Measurements from ENCODE around the gene NFX1. TPM values are rescaled to one million over a fixed set of nuclear protein-coding genes. Genes with fewer than 3 reads are reported as not detected.

Gene NFX1
- total RNA-seq, 4 donors from 2014 or later: 32.1 to 49.4 (median 36.9) TPM

- no peaks in the 10 kb centered on the region for H3K27me3 ChIP-seq
- H3K36me3 ChIP-seq: peaks cover 27 to 73% (median 52%) of the 10 kb centered on the region in 4 donors
- no peak overlapping the region for H3K27ac ChIP-seq (replicated peaks in 1 of 4)
- intact Hi-C loops (cut with DNase I): no loop called here
- WGBS: 82% methylated on average over 1 of the region's 1 CpG
- H3K4me3 ChIP-seq: no peak overlapping the region
- no peak for TF ChIP-seq POLR2A (IDR thresholded peaks at IDR 0.05; ENCODE audit: low read depth)
- TF ChIP-seq EP300 (IDR thresholded peaks at IDR 0.05): no peak
- no peak for TF ChIP-seq POLR2AphosphoS5 (IDR thresholded peaks at IDR 0.05)
- no peak for TF ChIP-seq CTCF (IDR thresholded peaks at IDR 0.05)
- no peaks in the 10 kb centered on the region for H3K4me1 ChIP-seq
- H3K9me3 ChIP-seq: no peaks in the 10 kb centered on the region
- DNase-seq (ENCODE audit: extremely low spot score): peak; percentile 81
Observed at GRCh38 chr9:33250458-33250995, 39.8 kb upstream of the NFX1 start.

- H3K36me3 ChIP-seq: peaks cover 64 to 96% (median 81%) of the 10 kb centered on the region in 4 donors
- intact Hi-C loops (cut with DNase I): no loop called here
- 98% methylated on average over 4 of the region's 4 CpGs for WGBS
- TF ChIP-seq POLR2AphosphoS5 (IDR thresholded peaks at IDR 0.05) (no peak), CTCF (IDR thresholded peaks at IDR 0.05) (no peak), POLR2A (IDR thresholded peaks at IDR 0.05; ENCODE audit: low read depth) (no peak), EP300 (IDR thresholded peaks at IDR 0.05) (no peak)
- no peak overlapping the region for H3K27ac ChIP-seq (replicated peaks in 1 of 4)
- DNase-seq (ENCODE audit: extremely low spot score): no peak
- no peaks in the 10 kb centered on the region for H3K4me1 ChIP-seq
- no peak overlapping the region for H3K4me3 ChIP-seq
- no peaks in the 10 kb centered on the region for H3K27me3 ChIP-seq
- H3K9me3 ChIP-seq: no peaks in the 10 kb centered on the region
Observed at GRCh38 chr9:33254211-33254610, 36.1 kb upstream of the NFX1 start.

- peaks cover 72 to 98% (median 89%) of the 10 kb centered on the region in 4 donors for H3K36me3 ChIP-seq
Observed at GRCh38 chr9:33255014-33255413, 35.3 kb upstream of the NFX1 start.

GRCh38 chr9:33255471-33255870 is 34.8 kb upstream of the NFX1 start:
- H3K27me3 ChIP-seq: no peaks in the 10 kb centered on the region
- H3K27ac ChIP-seq (replicated peaks in 1 of 4): no peak overlapping the region
- H3K4me1 ChIP-seq: no peaks in the 10 kb centered on the region
- no peaks in the 10 kb centered on the region for H3K9me3 ChIP-seq
- intact Hi-C loops (cut with DNase I): no loop called here
- 89% methylated on average over 4 of the region's 4 CpGs for WGBS
- TF ChIP-seq EP300 (IDR thresholded peaks at IDR 0.05) (no peak), POLR2AphosphoS5 (IDR thresholded peaks at IDR 0.05) (no peak), POLR2A (IDR thresholded peaks at IDR 0.05; ENCODE audit: low read depth) (no peak), CTCF (IDR thresholded peaks at IDR 0.05) (no peak)
- no peak for DNase-seq (ENCODE audit: extremely low spot score)
- no peak overlapping the region for H3K4me3 ChIP-seq
- H3K36me3 ChIP-seq: peaks cover 76 to 98% (median 92%) of the 10 kb centered on the region in 4 donors

More at GRCh38 chr9:33255014-33255413, 35.3 kb upstream of the NFX1 start:
- no peak for TF ChIP-seq EP300 (IDR thresholded peaks at IDR 0.05)
- TF ChIP-seq CTCF (IDR thresholded peaks at IDR 0.05): no peak
- no peak for TF ChIP-seq POLR2AphosphoS5 (IDR thresholded peaks at IDR 0.05)
- no peak for TF ChIP-seq POLR2A (IDR thresholded peaks at IDR 0.05; ENCODE audit: low read depth)
- intact Hi-C loops (cut with DNase I): no loop called here
- Histone ChIP-seq H3K4me1 (no peaks in the 10 kb centered on the region), H3K27me3 (no peaks in the 10 kb centered on the region), H3K27ac (replicated peaks in 1 of 4) (no peak overlapping the region), H3K4me3 (no peak overlapping the region), H3K9me3 (no peaks in the 10 kb centered on the region)
- DNase-seq (ENCODE audit: extremely low spot score): no peak
- WGBS: 94% methylated on average over 8 of the region's 8 CpGs

- intact Hi-C loops (cut with DNase I): no loop called here
Observed at GRCh38 chr9:33256236-33256635, 34.1 kb upstream of the NFX1 start.

More at GRCh38 chr9:33256236-33256635, 34.1 kb upstream of the NFX1 start:
- H3K4me3 ChIP-seq: no peak overlapping the region
- H3K9me3 ChIP-seq: no peaks in the 10 kb centered on the region
- H3K4me1 ChIP-seq: no peaks in the 10 kb centered on the region
- TF ChIP-seq CTCF (IDR thresholded peaks at IDR 0.05) (no peak), POLR2A (IDR thresholded peaks at IDR 0.05; ENCODE audit: low read depth) (no peak), EP300 (IDR thresholded peaks at IDR 0.05) (no peak), POLR2AphosphoS5 (IDR thresholded peaks at IDR 0.05) (no peak)
- H3K36me3 ChIP-seq: peaks cover 77 to 100% (median 95%) of the 10 kb centered on the region in 4 donors
- H3K27me3 ChIP-seq: no peaks in the 10 kb centered on the region
- 79% methylated on average over 2 of the region's 2 CpGs for WGBS
- no peak for DNase-seq (ENCODE audit: extremely low spot score)
- no peak overlapping the region for H3K27ac ChIP-seq (replicated peaks in 1 of 4)

All from esophagus muscularis mucosa (tissue), 4 donors.